HG02884 (cell line): ENCODE data around the gene CCM2.
"Not testable (repeated sequence)": the region's sequence is repeated elsewhere in the genome, so short reads cannot be mapped to it uniquely, and the experiment has no call there.

Experiments
- ATAC-seq: cut with Tn5 transposase; IDR thresholded peaks from one replicate; pipeline ENCODE4 v1.9.1; 2021; ENCODE audit warnings: mild to moderate bottlenecking, moderate library complexity; ENCODE audit not compliant: unreplicated experiment

The CCM2 gene

GRCh38 chr7:44981035-44981706 lies 18.8 kb upstream of the CCM2 start:
- no peak for ATAC-seq

GRCh38 chr7:44982535-44982923 lies 17.5 kb upstream of the CCM2 start:
- ATAC-seq, result no peak

GRCh38 chr7:44982970-44983369 lies 17.0 kb upstream of the CCM2 start:
- no peak for ATAC-seq

- ATAC-seq, result no peak
These were observed 16.1 kb upstream of the CCM2 start for GRCh38 chr7:44983742-44984477.

GRCh38 chr7:44984478-44984758 lies 15.6 kb upstream of the CCM2 start:
- no peak for ATAC-seq

- no peak for ATAC-seq
These were observed 14.8 kb upstream of the CCM2 start for GRCh38 chr7:44985033-44985695.

GRCh38 chr7:44985900-44986217 lies 14.1 kb upstream of the CCM2 start:
- no peak for ATAC-seq

- ATAC-seq, result peak; percentile 94
These were observed 13.6 kb upstream of the CCM2 start for GRCh38 chr7:44986218-44987053.

- no peak for ATAC-seq
These were observed 12.5 kb upstream of the CCM2 start for GRCh38 chr7:44987457-44987856.

GRCh38 chr7:44987996-44988395 lies 12.0 kb upstream of the CCM2 start:
- ATAC-seq, result no peak

GRCh38 chr7:44988701-44989100 lies 11.3 kb upstream of the CCM2 start:
- ATAC-seq, result no peak

- ATAC-seq, result no peak
These were observed 10.9 kb upstream of the CCM2 start for GRCh38 chr7:44989132-44989531.

GRCh38 chr7:44990109-44991023 lies 9.6 kb upstream of the CCM2 start:
- no peak for ATAC-seq

- ATAC-seq, result not testable (repeated sequence)
These were observed 7.8 kb upstream of the CCM2 start for GRCh38 chr7:44992004-44992795.

GRCh38 chr7:44994877-44995554 lies 5.0 kb upstream of the CCM2 start:
- no peak for ATAC-seq

GRCh38 chr7:44995555-44996493 lies 4.2 kb upstream of the CCM2 start:
- ATAC-seq, result no peak

- no peak for ATAC-seq
These were observed 1.7 kb upstream of the CCM2 start for GRCh38 chr7:44998153-44998871.
